GM21619 (cell line): Measurements from ENCODE around the gene NDC80.
"Not testable (repeated sequence)": the region's sequence is repeated elsewhere in the genome, so short reads cannot be mapped to it uniquely, and the experiment has no call there.

Experiments used
- ATAC-seq: cut with Tn5 transposase; IDR thresholded peaks from one replicate; pipeline ENCODE4 v1.9.1; 2021; ENCODE audit not compliant: unreplicated experiment

Gene NDC80

DNA sequence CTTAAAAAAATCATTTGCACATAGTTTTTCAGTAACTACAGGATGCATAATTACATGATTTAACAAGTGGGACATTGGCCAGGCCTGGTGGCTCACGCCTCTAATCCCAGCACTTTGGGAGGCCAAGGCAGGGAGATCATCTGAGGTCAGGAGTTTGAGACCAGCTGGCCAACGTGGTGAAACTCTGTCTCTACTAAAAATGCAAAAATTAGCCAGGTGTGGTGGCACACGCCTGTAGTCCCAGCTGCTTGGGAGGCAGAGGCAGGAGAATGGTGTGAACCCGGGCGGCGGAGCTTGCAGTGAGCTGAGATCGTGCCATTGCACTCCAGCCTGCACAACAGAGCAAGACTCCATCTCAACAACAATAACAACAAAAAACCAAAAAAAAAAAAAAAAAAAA lies 90.9 kb downstream of the NDC80 start:
- not testable (repeated sequence) for ATAC-seq

DNA sequence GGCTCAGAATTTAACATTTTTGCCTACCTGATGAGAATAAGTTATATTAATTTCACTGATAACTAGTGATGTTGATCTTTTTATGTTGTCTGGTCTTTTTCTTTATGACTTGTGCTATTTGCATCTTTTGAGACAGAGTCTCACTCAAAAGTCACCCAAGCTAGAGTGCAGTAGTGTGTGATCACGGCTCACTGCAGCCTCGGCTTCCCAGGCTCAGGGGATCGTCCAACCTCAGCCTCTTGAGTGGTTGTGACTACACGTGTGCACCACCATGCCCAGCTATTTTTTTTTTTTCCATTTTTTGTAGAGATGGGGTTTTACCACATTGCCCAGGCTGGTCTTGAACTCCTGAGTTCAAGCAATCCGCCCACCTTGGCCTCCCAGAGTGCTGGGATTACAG lies 91.6 kb downstream of the NDC80 start:
- ATAC-seq, result no peak
